SH-SY5Y (cell line): ENCODE results near the gene VPS16.

ENCODE experiments used
- GATA2 ChIP-seq: IDR thresholded peaks from 2 replicates; pipeline ENCODE4 v1.6.1; 2011; ENCODE audit warnings: mild to moderate bottlenecking, low read depth, low read length
- GATA3 ChIP-seq: IDR thresholded peaks from 2 replicates; pipeline ENCODE4 v1.6.1; 2011; ENCODE audit warnings: low read depth, mild to moderate bottlenecking, low read length, moderate library complexity

- no peak for TF ChIP-seq GATA2
- TF ChIP-seq GATA3, result no peak
These were observed 53.7 kb downstream of the VPS16 start for GRCh38 chr20:2894221-2894620.
